ENCODE measurements around the gene TBC1D14.

TBC1D14 gene

GRCh38 chr4:6983544-6984142 lies 74.0 kb downstream of the TBC1D14 start:
- no peak for FAIRE-seq

DNA sequence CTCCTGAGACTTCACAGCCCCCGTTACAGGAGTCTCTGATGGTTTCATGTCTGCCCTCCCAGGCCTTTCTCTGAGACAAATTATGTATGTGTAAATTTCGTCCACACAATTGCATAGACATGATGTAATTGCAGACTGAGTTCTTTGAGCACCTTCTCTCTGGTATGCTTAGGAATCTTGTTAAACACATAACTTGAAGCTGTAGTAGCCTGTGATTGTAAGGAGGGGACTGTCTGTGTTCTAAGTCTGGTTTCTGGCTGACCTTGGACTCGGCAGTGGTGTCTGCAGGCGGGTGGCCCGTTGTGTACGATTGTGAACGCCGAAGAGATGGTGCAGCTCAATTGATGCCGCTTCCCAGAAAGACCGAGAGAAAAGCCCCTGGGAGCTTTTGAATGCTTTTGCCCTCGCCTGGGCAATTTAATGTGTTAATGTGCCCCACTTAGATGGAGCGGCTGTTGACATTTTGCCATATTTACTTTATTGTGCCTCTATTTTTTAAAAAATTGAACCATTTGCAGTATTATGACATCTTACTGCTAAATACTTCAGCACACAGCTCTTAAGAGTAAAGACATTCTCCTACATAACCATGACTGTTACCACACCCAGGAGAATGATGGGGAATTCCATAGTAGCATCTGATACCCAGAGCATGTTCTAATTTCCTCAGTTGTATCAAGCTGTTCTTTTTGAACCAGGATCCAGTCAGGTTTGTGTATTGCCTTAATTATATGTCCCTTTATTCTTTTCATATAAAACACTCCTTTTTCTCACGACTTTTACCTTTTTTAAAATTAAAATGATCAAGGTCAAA lies 75.2 kb downstream of the TBC1D14 start:
- FAIRE-seq: no peak

- FAIRE-seq: no peak
These were observed 76.6 kb downstream of the TBC1D14 start for GRCh38 chr4:6986072-6986780.

GRCh38 chr4:6986781-6987587 lies 77.4 kb downstream of the TBC1D14 start:
- FAIRE-seq: no peak

GRCh38 chr4:6987588-6987961 lies 77.9 kb downstream of the TBC1D14 start:
- no peak for FAIRE-seq

DNA sequence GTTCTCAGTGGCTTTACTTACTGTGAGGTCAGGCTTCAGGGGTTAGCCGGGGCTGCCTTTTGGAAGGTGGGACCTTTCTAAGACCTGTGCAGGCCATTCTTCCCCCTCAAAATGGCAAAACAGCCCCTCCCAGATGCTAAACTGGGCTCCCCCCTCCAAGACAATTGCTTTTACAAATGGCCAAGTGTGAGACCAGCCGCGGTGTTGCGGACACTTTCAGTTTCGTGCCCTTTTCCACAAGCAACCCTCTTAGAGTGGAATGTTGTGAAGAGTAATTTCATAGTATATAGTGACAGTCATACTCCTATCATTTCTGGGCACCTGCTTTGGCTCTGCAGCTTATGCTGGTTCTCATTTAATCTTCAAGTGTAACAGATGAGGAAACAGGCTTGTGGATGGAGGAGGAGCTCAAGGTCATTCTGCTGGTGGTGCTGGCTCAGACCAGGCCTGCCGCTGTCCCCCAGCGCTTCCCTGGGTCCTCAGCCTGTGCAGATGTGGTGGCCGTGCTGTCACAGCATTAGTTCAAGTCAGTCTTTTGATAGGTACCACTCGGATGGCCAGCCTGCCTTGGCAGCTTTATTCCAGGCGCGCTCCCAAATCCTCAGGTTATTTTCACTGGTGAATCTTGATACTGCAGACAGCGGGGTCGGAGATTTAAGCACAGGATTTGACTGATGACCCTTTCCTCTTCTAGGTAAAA lies 78.5 kb downstream of the TBC1D14 start:
- no peak for FAIRE-seq

- no peak for FAIRE-seq
These were observed 79.8 kb downstream of the TBC1D14 start for GRCh38 chr4:6989331-6989923.

DNA sequence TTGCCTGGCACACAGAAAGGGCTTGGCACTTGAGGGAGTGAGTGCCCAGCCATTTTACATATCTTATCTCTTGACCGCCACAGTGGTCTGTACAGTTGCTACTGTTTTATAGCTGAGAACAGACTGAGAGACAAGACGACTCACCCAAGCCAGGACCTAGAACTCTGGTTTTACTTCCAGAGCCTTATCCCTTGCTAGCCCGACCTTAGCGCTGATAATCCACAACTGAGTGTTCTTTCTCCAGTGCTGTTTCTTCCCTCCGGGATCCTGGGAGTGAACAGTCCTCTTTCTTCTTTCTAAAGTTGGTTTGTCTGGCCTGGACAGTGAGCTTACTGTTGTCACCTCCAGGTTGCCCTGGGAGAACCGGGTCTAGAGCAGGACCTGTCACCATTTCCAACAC lies 81.0 kb downstream of the TBC1D14 start:
- FAIRE-seq: no peak

DNA sequence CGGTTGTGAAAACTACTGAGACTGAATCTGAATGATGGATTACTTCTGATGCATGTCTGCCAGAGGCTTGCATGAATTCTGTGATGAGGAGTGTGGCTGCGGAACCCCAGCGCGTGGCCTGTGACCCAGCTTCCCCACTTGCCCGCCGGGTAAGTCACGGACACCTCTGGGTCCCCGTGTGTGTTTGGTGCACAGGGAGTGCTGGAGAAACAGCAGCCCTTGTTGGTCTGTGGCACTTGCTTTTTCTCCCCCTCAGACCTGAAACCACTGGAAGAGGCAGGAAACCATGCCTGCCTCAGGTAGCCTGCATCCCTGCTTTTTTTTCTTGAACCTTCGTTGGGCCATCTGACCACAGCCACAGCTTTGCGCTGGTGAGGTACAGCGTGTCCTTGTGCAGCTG lies 81.6 kb downstream of the TBC1D14 start:
- FAIRE-seq: no peak

DNA sequence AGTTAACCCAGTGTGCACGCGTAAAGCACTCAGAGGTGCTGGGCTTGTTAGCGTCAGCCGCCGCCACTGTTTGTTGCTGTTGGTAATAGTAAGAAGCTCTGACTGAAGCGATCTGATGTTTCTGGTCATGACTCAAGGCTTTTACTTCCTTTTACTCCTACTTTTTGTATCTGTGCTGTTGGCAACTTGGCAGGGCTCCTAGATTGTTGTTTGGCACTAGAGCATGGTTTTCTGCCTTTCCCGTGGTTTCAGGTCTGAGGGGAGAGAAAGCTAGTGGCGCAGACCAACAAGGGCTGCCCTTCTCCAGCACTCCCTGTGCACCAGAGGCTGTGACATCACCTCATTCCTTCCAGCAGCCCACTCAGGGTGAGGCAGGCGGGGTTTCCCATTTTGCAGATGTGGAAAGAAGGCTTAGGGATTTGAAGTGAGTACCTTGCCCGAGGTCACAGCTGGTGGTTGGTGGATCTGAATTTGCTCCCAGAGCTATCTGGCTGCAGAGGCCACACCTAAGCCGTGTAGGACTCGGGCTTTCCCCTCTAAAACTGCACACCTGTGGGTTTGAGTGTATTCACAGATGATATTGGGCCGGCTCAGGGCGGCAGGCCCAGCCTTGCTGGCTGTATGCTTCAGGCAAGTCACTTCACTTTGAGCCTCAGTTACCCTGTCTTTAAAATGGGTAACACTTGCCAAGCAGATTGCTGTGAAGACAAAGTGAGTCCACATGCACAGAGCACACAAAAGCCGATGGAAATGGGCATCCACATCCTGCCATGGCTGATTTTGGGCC lies 82.3 kb downstream of the TBC1D14 start:
- FAIRE-seq: no peak

DNA sequence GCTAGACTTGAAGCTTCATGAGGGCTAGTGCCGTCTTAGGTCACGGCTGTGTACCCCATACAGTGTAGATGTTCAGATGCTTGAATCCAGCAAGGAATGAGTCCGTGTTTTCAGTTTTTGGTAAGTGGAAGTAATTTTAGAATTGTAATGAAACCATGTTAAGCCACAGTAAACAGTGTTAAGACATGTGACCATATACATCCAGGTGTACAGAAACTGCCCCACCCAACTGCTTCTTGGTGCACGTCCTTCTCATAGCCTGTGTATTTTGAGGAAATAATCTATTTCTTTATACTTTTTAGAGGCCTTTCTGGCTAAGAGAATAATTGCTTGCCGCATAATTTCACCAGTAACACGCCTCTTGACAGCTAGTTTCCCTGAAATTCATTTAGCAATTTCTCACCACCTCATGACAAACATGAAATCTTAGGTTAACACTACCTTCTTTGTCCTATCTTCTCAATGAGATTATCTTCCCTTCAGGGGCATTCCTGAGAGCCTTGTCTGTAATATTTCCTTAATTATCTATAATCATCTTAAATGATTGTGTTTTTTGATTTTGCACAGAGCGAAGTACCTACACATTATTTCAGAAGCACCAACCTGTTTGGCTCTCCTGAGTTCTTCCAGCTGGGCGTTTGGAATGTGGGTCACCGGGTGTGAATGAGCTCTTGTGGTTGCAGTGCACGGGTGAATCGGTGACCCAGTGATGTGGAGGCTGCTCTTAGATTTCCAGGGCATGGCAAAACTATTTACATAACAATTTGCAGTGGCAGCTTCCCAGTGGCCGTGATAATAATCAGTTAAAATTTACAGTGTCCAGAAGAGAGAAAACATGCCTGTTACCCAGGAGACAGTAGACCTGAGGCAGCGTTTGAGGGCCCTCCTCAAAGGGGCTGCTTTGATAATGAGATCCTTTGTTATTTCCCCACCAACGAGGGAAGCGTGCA lies 83.4 kb downstream of the TBC1D14 start:
- FAIRE-seq: no peak

GRCh38 chr4:6996481-6996880 lies 86.9 kb downstream of the TBC1D14 start:
- FAIRE-seq: no peak

DNA sequence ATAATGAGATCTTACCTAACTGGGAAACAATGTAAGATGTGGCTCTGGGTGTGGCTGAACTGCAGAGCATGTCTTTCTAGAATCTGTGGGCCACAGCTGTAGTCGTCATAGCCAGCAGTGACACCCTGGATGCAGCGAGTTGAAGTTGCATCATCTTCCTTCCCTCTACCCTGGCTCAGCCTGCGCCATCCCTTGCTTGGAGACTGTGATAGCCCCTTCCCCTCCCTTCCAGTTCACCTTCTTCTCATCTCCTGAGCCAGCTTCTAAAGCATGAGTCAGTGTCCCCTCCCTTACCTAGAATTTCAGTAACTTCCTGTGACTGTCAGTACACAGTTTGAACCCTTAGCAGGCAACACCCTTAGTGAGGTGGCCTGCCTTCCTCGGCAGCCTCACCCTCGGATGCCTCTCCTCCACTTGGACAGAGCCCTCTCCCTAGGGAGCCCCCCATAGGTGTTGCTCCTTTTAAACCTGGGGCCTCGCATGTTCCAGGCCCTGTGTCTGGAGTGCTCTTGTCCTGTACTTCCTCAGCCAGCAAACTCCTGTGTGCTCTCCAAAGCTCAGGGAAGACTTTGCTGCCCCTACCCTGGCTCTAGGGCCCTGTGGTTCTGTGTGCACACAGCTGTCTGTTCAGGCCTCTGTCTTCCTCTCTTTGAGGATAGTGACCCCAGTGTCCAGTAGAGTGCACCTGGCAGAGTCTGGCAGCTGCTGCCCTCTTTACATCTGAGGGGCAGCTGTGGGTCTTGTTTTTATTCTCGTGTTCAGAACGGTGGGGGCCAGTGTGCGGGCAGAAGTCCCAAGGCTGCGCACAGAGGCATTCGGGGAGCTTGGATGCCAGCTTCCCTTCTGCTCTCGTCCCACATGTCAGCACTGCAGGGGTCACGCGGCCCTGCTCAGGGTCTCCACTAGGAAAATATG lies 89.8 kb downstream of the TBC1D14 start:
- FAIRE-seq: no peak

GRCh38 chr4:7000421-7001176 lies 91.0 kb downstream of the TBC1D14 start:
- no peak for FAIRE-seq

GRCh38 chr4:7001271-7001670 lies 91.6 kb downstream of the TBC1D14 start:
- no peak for FAIRE-seq

- no peak for FAIRE-seq
These were observed 92.7 kb downstream of the TBC1D14 start for GRCh38 chr4:7002336-7002735.

- FAIRE-seq: no peak
These were observed 93.7 kb downstream of the TBC1D14 start for GRCh38 chr4:7003176-7003878.

DNA sequence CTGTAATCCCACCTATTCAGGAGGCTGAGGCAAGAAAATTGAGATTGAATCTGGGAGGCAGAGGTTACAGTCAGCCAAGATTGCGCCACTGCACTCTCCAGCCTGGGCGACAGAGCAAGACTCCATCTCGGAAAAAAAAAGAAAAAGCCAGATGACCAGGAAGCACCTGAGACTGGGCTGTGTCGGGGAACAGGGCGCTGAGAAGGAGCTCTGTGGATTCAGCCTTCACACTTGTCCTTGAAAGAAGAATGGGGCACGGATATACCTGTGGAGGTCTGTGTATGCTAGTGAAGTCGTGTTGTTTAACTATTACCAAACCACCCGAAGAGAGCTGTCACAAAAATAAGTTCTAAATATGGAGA lies 94.2 kb downstream of the TBC1D14 start:
- no peak for FAIRE-seq

All from TTC549 (cell line).